HG02943 (cell line): ENCODE data around the gene IGF2.

Source experiments
- ATAC-seq: cut with Tn5 transposase; IDR thresholded peaks from one replicate; pipeline ENCODE4 v1.9.1; 2021; ENCODE audit warnings: mild to moderate bottlenecking, low read depth, moderate library complexity; ENCODE audit not compliant: unreplicated experiment

Gene IGF2

GRCh38 chr11:2155511-2155910 lies 16.3 kb upstream of the IGF2 start:
- no peak for ATAC-seq

- ATAC-seq = no peak
These were observed 15.7 kb upstream of the IGF2 start for GRCh38 chr11:2154889-2155288.

GRCh38 chr11:2154195-2154585 lies 15.0 kb upstream of the IGF2 start:
- ATAC-seq = no peak

- no peak for ATAC-seq
These were observed 14.5 kb upstream of the IGF2 start for GRCh38 chr11:2153581-2154194.

- no peak for ATAC-seq
These were observed 12.5 kb upstream of the IGF2 start for GRCh38 chr11:2151500-2152257.

- no peak for ATAC-seq
These were observed 11.0 kb upstream of the IGF2 start for GRCh38 chr11:2149864-2150847.

GRCh38 chr11:2149460-2149859 lies 10.3 kb upstream of the IGF2 start:
- no peak for ATAC-seq

GRCh38 chr11:2148595-2148994 lies 9.4 kb upstream of the IGF2 start:
- no peak for ATAC-seq

GRCh38 chr11:2147391-2147790 lies 8.2 kb upstream of the IGF2 start:
- no peak for ATAC-seq

- ATAC-seq = no peak
These were observed 6.9 kb upstream of the IGF2 start for GRCh38 chr11:2146051-2146450.

GRCh38 chr11:2144544-2145248 lies 5.5 kb upstream of the IGF2 start:
- no peak for ATAC-seq

- ATAC-seq = no peak
These were observed 4.8 kb upstream of the IGF2 start for GRCh38 chr11:2143799-2144543.

GRCh38 chr11:2143477-2143798 lies 4.2 kb upstream of the IGF2 start:
- no peak for ATAC-seq

- ATAC-seq = no peak
These were observed 3.6 kb upstream of the IGF2 start for GRCh38 chr11:2142762-2143202.

- ATAC-seq = no peak
These were observed 3.1 kb upstream of the IGF2 start for GRCh38 chr11:2142300-2142759.

- ATAC-seq = no peak
These were observed 1.5 kb upstream of the IGF2 start for GRCh38 chr11:2140411-2141400.

GRCh38 chr11:2139621-2140337 lies 590 bp upstream of the IGF2 start:
- no peak for ATAC-seq
